HEK293 (cell line): Measurements from ENCODE around the gene CDK9.

ENCODE experiments used
- CTCF ChIA-PET: fragments of 350-600 bp; formaldehyde crosslinking; extraction: SDS; loops from one replicate; lab custom pipeline; 2021; ENCODE audit warnings: antibody characterized with exemption; lab: Yijun Ruan, JAX
- POLR2A ChIA-PET: fragments of 300-600 bp; formaldehyde crosslinking; extraction: SDS; loops from one replicate; lab custom pipeline; 2020; ENCODE audit warnings: antibody characterized with exemption, inconsistent platforms; lab: Yijun Ruan, JAX
- H3K27ac ChIP-seq: fragments of 200-500 bp; sonication (Bioruptor generic); 2 replicates; pipeline ENCODE4 v1.5.1; 2014; ENCODE audit warnings: low read depth, low read length, control low read depth, inconsistent platforms; ENCODE audit errors: extremely low read depth
- H3K36me3 ChIP-seq, 2 experiments: fragments of 200-500 bp in 1 of 2; sonication (Bioruptor generic) in 1 of 2; 1 replicate in 1 of 2; 2 replicates in 1 of 2; pipeline ENCODE4 v1.5.1; 2014 to 2017; ENCODE audit warnings: inconsistent platforms in 2 of 2, low read length in 2 of 2; ENCODE audit not compliant: control insufficient read depth in 2 of 2, insufficient read depth in 1 of 2
- H3K4me1 ChIP-seq: fragments of 200-500 bp; sonication (Bioruptor generic); 2 replicates; pipeline ENCODE4 v1.5.1; 2014; ENCODE audit warnings: mild to moderate bottlenecking, low read length, inconsistent platforms; ENCODE audit not compliant: control insufficient read depth, insufficient read depth
- H3K4me3 ChIP-seq: 2 replicates; pipeline ENCODE4 v1.5.1; 2011; ENCODE audit warnings: low read depth, mild to moderate bottlenecking, control low read depth, low read length, moderate library complexity
- H3K9me3 ChIP-seq: fragments of 200-500 bp; sonication (Bioruptor generic); 2 replicates; pipeline ENCODE4 v1.5.1; 2014; ENCODE audit warnings: low read depth, low read length, inconsistent platforms; ENCODE audit not compliant: control insufficient read depth, insufficient read depth
- GLIS2 ChIP-seq: fragments of 450-650 bp; formaldehyde crosslinking; IDR thresholded peaks from 2 replicates; pipeline ENCODE4 v1.5.1; 2016; ENCODE audit warnings: missing biosample characterization, missing genetic modification characterization
- KLF1 ChIP-seq: fragments of 450-650 bp; formaldehyde crosslinking; IDR thresholded peaks from 2 replicates; pipeline ENCODE4 v1.5.1; 2016; ENCODE audit warnings: missing biosample characterization, missing genetic modification characterization
- KLF9 ChIP-seq: fragments of 450-650 bp; formaldehyde crosslinking; IDR thresholded peaks from 2 replicates; pipeline ENCODE4 v1.5.1; 2016; ENCODE audit warnings: missing biosample characterization, missing genetic modification characterization, low read depth
- PRDM4 ChIP-seq: fragments of 450-650 bp; formaldehyde crosslinking; IDR thresholded peaks from 2 replicates; pipeline ENCODE4 v1.5.1; 2017; ENCODE audit warnings: missing biosample characterization, missing genetic modification characterization
- SP3 ChIP-seq: fragments of 450-650 bp; formaldehyde crosslinking; IDR thresholded peaks from 2 replicates; pipeline ENCODE4 v1.5.1; 2016; ENCODE audit warnings: missing biosample characterization, missing genetic modification characterization
- WT1 ChIP-seq: fragments of 450-650 bp; formaldehyde crosslinking; IDR thresholded peaks from 2 replicates; pipeline ENCODE4 v1.5.1; 2016; ENCODE audit warnings: missing biosample characterization, missing genetic modification characterization
- ZBTB11 ChIP-seq: fragments of 450-650 bp; formaldehyde crosslinking; conservative IDR thresholded peaks from 2 replicates; pipeline ENCODE4 v1.5.1; 2016; ENCODE audit warnings: low read depth, missing biosample characterization, missing genetic modification characterization
- ZBTB20 ChIP-seq: fragments of 450-650 bp; formaldehyde crosslinking; IDR thresholded peaks from 2 replicates; pipeline ENCODE4 v1.5.1; 2016; ENCODE audit warnings: missing biosample characterization, missing genetic modification characterization
- ZBTB49 ChIP-seq: fragments of 450-650 bp; formaldehyde crosslinking; IDR thresholded peaks from 2 replicates; pipeline ENCODE4 v1.5.1; 2016; ENCODE audit warnings: missing biosample characterization, missing genetic modification characterization, low read depth
- ZEB2 ChIP-seq: fragments of 450-650 bp; formaldehyde crosslinking; IDR thresholded peaks from 2 replicates; pipeline ENCODE4 v1.5.1; 2016; ENCODE audit warnings: missing biosample characterization, missing genetic modification characterization
- ZNF10 ChIP-seq: fragments of 450-650 bp; formaldehyde crosslinking; IDR thresholded peaks from 2 replicates; pipeline ENCODE4 v1.5.1; 2017; ENCODE audit warnings: missing biosample characterization, missing genetic modification characterization
- ZNF140 ChIP-seq: fragments of 450-650 bp; formaldehyde crosslinking; IDR thresholded peaks from 2 replicates; pipeline ENCODE4 v1.5.1; 2016; ENCODE audit warnings: missing biosample characterization, missing genetic modification characterization
- ZNF2 ChIP-seq: fragments of 450-650 bp; formaldehyde crosslinking; IDR thresholded peaks from 2 replicates; pipeline ENCODE4 v1.5.1; 2016; ENCODE audit warnings: missing biosample characterization, missing genetic modification characterization
- ZNF335 ChIP-seq: fragments of 450-650 bp; formaldehyde crosslinking; conservative IDR thresholded peaks from 2 replicates; pipeline ENCODE4 v1.5.1; 2016; ENCODE audit warnings: missing biosample characterization, missing genetic modification characterization
- ZNF341 ChIP-seq: fragments of 450-650 bp; formaldehyde crosslinking; IDR thresholded peaks from 2 replicates; pipeline ENCODE4; 2016; ENCODE audit warnings: low read depth, missing biosample characterization, missing genetic modification characterization
- ZNF391 ChIP-seq: fragments of 450-650 bp; formaldehyde crosslinking; IDR thresholded peaks from 2 replicates; pipeline ENCODE4 v1.5.1; 2016; ENCODE audit warnings: low read depth, missing biosample characterization, missing genetic modification characterization, borderline replicate concordance
- ZNF398 ChIP-seq: fragments of 450-650 bp; formaldehyde crosslinking; IDR thresholded peaks from 2 replicates; pipeline ENCODE4 v1.5.1; 2017; ENCODE audit warnings: missing biosample characterization, missing genetic modification characterization
- ZNF610 ChIP-seq: fragments of 450-650 bp; formaldehyde crosslinking; IDR thresholded peaks from 2 replicates; pipeline ENCODE4 v1.5.1; 2016; ENCODE audit warnings: missing biosample characterization, missing genetic modification characterization, borderline replicate concordance
- ZNF76 ChIP-seq: fragments of 450-650 bp; formaldehyde crosslinking; IDR thresholded peaks from 2 replicates; pipeline ENCODE4; 2016; ENCODE audit warnings: low read depth, missing biosample characterization, missing genetic modification characterization, borderline replicate concordance
- ZNF768 ChIP-seq: fragments of 450-650 bp; formaldehyde crosslinking; IDR thresholded peaks from 2 replicates; pipeline ENCODE4 v1.5.1; 2018; ENCODE audit warnings: missing biosample characterization, mild to moderate bottlenecking, missing genetic modification characterization
- ZSCAN23 ChIP-seq: fragments of 450-650 bp; formaldehyde crosslinking; IDR thresholded peaks from 2 replicates; pipeline ENCODE4 v1.5.1; 2016; ENCODE audit warnings: missing biosample characterization, missing genetic modification characterization
- TF ChIP-seq, protein P1 (sequence below): fragments of 450-650 bp; formaldehyde crosslinking; IDR thresholded peaks from 2 replicates; pipeline ENCODE4 v1.5.1; 2016; ENCODE audit warnings: missing biosample characterization, missing genetic modification characterization

The CDK9 gene

DNA sequence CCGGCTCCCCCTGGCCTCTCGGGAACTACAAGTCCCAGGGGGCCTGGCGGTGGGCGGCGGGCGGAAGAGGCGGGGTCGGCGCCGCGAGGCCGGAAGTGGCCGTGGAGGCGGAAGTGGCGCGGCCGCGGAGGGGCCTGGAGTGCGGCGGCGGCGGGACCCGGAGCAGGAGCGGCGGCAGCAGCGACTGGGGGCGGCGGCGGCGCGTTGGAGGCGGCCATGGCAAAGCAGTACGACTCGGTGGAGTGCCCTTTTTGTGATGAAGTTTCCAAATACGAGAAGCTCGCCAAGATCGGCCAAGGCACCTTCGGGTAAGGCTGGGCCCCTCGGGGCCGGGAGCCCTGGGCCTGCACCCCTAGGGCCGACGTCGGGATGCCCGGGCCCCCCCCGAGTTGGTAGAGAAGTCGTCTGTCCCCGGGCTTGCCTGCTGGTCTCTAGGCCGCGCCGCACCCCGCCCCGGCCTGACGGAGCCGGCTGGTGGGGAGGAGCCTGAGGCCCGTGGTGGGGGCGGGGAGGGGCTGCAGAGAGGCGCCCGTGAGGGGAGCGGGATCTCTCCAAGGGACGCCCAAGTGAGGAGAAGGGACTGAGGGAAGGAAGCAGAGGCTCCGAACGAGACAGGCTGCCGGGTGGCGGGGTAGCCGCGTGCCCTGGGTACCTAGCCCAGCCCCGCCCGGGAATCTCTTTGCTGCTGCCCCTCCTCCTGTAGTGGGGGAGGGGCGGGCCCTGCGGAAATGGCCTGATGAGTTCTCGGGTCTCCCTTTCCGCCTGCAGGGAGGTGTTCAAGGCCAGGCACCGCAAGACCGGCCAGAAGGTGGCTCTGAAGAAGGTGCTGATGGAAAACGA is at the start of gene CDK9:
Gene CDK9, plus strand, starts transcription at position 102 of the 840 bp plus-strand sequence. Its CDS starts 115 bp downstream, at position 217.
- no peaks in the 10 kb centered on the region for H3K9me3 ChIP-seq
- peaks cover 12 to 45% of the 10 kb centered on the region in 2 experiments for H3K36me3 ChIP-seq
- CTCF ChIA-PET, result interaction anchor here (0.6 to 6.2 kb wide), 22 partner anchors 11 to 447 kb away, joined by 3 to 44 read pairs (median 6); partner anchors contain the start of genes TOR2A and TTC16
- H3K4me3 ChIP-seq, result peak within 1 kb of the TSS; percentile 90
- H3K4me1 ChIP-seq, result no peaks in the 10 kb centered on the region
- POLR2A ChIA-PET, result interaction anchor here (0.5 to 1.8 kb wide), 6 partner anchors 15 to 856 kb away, joined by 3 to 16 read pairs (median 6); partner anchors contain the start of gene TOR2A
- H3K27ac ChIP-seq, result peak within 1 kb of the TSS; percentile 95
- TF ChIP-seq ZEB2 (tag by site-specific recombination) (peak; percentile 79), ZNF610 (peak; percentile 81; the same call in 1 of the 2 replicates), ZNF398 (tag by site-specific recombination) (peak; percentile 72), KLF9 (tag by site-specific recombination) (peak; percentile 74), ZBTB49 (tag by site-specific recombination) (no peak), ZBTB20 (tag by site-specific recombination) (peak; percentile 88), ZNF140 (tag by site-specific recombination) (no peak), SP3 (tag by site-specific recombination) (peak; percentile 79), ZSCAN23 (tag by site-specific recombination) (no peak), ZNF335 (peak; percentile 91), PRDM4 (tag by site-specific recombination) (0 out of 2 replicates have a peak, but pooled peaks have one; percentile 33), ZNF2 (tag by site-specific recombination) (0 out of 2 replicates have a peak, but pooled peaks have one; percentile 26), ZBTB11 (tag by site-specific recombination) (peak; percentile 69), ZNF391 (tag by site-specific recombination) (no peak), ZNF10 (tag by site-specific recombination) (no peak), ZNF768 (tag by site-specific recombination) (no peak), KLF1 (tag by site-specific recombination) (peak; percentile 60), WT1 (peak; percentile 29; the same call in 1 of the 2 replicates), ZNF76 (peak; percentile 68; the same call in 1 of the 2 replicates), ZNF341 (tag by site-specific recombination) (peak; percentile 87), GLIS2 (peak; percentile 62)
- TF ChIP-seq, protein P1, sequence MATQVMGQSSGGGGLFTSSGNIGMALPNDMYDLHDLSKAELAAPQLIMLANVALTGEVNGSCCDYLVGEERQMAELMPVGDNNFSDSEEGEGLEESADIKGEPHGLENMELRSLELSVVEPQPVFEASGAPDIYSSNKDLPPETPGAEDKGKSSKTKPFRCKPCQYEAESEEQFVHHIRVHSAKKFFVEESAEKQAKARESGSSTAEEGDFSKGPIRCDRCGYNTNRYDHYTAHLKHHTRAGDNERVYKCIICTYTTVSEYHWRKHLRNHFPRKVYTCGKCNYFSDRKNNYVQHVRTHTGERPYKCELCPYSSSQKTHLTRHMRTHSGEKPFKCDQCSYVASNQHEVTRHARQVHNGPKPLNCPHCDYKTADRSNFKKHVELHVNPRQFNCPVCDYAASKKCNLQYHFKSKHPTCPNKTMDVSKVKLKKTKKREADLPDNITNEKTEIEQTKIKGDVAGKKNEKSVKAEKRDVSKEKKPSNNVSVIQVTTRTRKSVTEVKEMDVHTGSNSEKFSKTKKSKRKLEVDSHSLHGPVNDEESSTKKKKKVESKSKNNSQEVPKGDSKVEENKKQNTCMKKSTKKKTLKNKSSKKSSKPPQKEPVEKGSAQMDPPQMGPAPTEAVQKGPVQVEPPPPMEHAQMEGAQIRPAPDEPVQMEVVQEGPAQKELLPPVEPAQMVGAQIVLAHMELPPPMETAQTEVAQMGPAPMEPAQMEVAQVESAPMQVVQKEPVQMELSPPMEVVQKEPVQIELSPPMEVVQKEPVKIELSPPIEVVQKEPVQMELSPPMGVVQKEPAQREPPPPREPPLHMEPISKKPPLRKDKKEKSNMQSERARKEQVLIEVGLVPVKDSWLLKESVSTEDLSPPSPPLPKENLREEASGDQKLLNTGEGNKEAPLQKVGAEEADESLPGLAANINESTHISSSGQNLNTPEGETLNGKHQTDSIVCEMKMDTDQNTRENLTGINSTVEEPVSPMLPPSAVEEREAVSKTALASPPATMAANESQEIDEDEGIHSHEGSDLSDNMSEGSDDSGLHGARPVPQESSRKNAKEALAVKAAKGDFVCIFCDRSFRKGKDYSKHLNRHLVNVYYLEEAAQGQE, result 0 out of 2 replicates have a peak, but pooled peaks have one; percentile 23
